Measurements from ENCODE around the gene LRRC8B. TPM values are rescaled to one million over a fixed set of nuclear protein-coding genes. Genes with fewer than 3 reads are reported as not detected.

The LRRC8B gene
- total RNA-seq, 4 donors from 2014 or later, result 3.3 to 9.2 (median 4.1) TPM

- intact Hi-C loops (cut with DNase I), result no loop called here
- H3K4me3 ChIP-seq, result no peak overlapping the region
- H3K36me3 ChIP-seq, result peaks cover 0 to 4% (median 2%) of the 10 kb centered on the region in 4 donors
- peaks cover 8 to 31% (median 22%) of the 10 kb centered on the region in 4 donors for H3K4me1 ChIP-seq
- no peaks in the 10 kb centered on the region for H3K27me3 ChIP-seq
- DNase-seq (ENCODE audit: extremely low spot score), result no peak
- H3K9me3 ChIP-seq, result no peaks in the 10 kb centered on the region
- H3K27ac ChIP-seq (replicated peaks in 1 of 4), result no peak overlapping the region
- TF ChIP-seq POLR2A (IDR thresholded peaks at IDR 0.05; ENCODE audit: low read depth) (no peak), CTCF (IDR thresholded peaks at IDR 0.05) (no peak), POLR2AphosphoS5 (IDR thresholded peaks at IDR 0.05) (no peak), EP300 (IDR thresholded peaks at IDR 0.05) (no peak)
Observed at GRCh38 chr1:89528382-89528780, 3.8 kb downstream of the LRRC8B start.

- no peak for DNase-seq (ENCODE audit: extremely low spot score)
- Histone ChIP-seq H3K4me3 (no peak overlapping the region), H3K27me3 (no peaks in the 10 kb centered on the region), H3K4me1 (peaks cover 5 to 23% (median 15%) of the 10 kb centered on the region in 4 donors), H3K36me3 (peaks cover 0 to 4% (median 2%) of the 10 kb centered on the region in 4 donors), H3K9me3 (no peaks in the 10 kb centered on the region), H3K27ac (replicated peaks in 1 of 4) (no peak overlapping the region)
- 82% methylated on average over 2 of the region's 2 CpGs for WGBS
- intact Hi-C loops (cut with DNase I), result no loop called here
- no peak for TF ChIP-seq EP300 (IDR thresholded peaks at IDR 0.05)
Observed at GRCh38 chr1:89529196-89529595, 4.6 kb downstream of the LRRC8B start.

GRCh38 chr1:89530444-89531089, 5.9 kb downstream of the LRRC8B start:
- H3K27ac ChIP-seq (replicated peaks in 1 of 4), result no peak overlapping the region
- no peak for DNase-seq (ENCODE audit: extremely low spot score)
- H3K27me3 ChIP-seq, result no peaks in the 10 kb centered on the region
- H3K36me3 ChIP-seq, result peaks cover 0 to 4% (median 2%) of the 10 kb centered on the region in 4 donors
- peaks cover 5 to 18% (median 10%) of the 10 kb centered on the region in 4 donors for H3K4me1 ChIP-seq
- no peaks in the 10 kb centered on the region for H3K9me3 ChIP-seq
- intact Hi-C loops (cut with DNase I), result no loop called here
- 83% methylated on average over 8 of the region's 8 CpGs for WGBS
- H3K4me3 ChIP-seq, result no peak overlapping the region
- TF ChIP-seq CTCF (IDR thresholded peaks at IDR 0.05), result no peak
- no peak for TF ChIP-seq POLR2AphosphoS5 (IDR thresholded peaks at IDR 0.05)
- TF ChIP-seq EP300 (IDR thresholded peaks at IDR 0.05), result no peak
- TF ChIP-seq POLR2A (IDR thresholded peaks at IDR 0.05; ENCODE audit: low read depth), result no peak

- H3K27ac ChIP-seq (replicated peaks in 1 of 4), result no peak overlapping the region
- peaks cover 0 to 7% (median under 1%) of the 10 kb centered on the region in 4 donors for H3K4me1 ChIP-seq
- no peaks in the 10 kb centered on the region for H3K9me3 ChIP-seq
- H3K4me3 ChIP-seq, result no peak overlapping the region
- 96% methylated on average over 3 of the region's 3 CpGs for WGBS
- TF ChIP-seq CTCF (IDR thresholded peaks at IDR 0.05), result no peak
- no peak for TF ChIP-seq POLR2AphosphoS5 (IDR thresholded peaks at IDR 0.05)
- no peak for TF ChIP-seq EP300 (IDR thresholded peaks at IDR 0.05)
- no peak for TF ChIP-seq POLR2A (IDR thresholded peaks at IDR 0.05; ENCODE audit: low read depth)
- intact Hi-C loops (cut with DNase I), result no loop called here
- no peak for DNase-seq (ENCODE audit: extremely low spot score)
- peaks cover 0 to 4% (median 2%) of the 10 kb centered on the region in 4 donors for H3K36me3 ChIP-seq
- no peaks in the 10 kb centered on the region for H3K27me3 ChIP-seq
Observed at GRCh38 chr1:89531480-89532139, 7.0 kb downstream of the LRRC8B start.

- intact Hi-C loops (cut with DNase I), result no loop called here
- Histone ChIP-seq H3K9me3 (no peaks in the 10 kb centered on the region), H3K4me3 (no peak overlapping the region), H3K27me3 (no peaks in the 10 kb centered on the region), H3K27ac (replicated peaks in 1 of 4) (no peak overlapping the region), H3K36me3 (peaks cover 0 to 4% (median 2%) of the 10 kb centered on the region in 4 donors), H3K4me1 (peaks cover 0 to 4% (median 0%) of the 10 kb centered on the region in 4 donors)
- no peak for DNase-seq (ENCODE audit: extremely low spot score)
- TF ChIP-seq POLR2AphosphoS5 (IDR thresholded peaks at IDR 0.05), result no peak
- TF ChIP-seq CTCF (IDR thresholded peaks at IDR 0.05), result no peak
- TF ChIP-seq EP300 (IDR thresholded peaks at IDR 0.05), result no peak
- TF ChIP-seq POLR2A (IDR thresholded peaks at IDR 0.05; ENCODE audit: low read depth), result no peak
- WGBS, result 90% methylated on average over 4 of the region's 4 CpGs
Observed at GRCh38 chr1:89532228-89532627, 7.6 kb downstream of the LRRC8B start.
